GM23338 (cell line): ENCODE results near the gene SEMA6B. TPM values are rescaled to one million over a fixed set of nuclear protein-coding genes. Genes with fewer than 3 reads are reported as not detected.

Experiments
- ATAC-seq: fragments of 200-7000 bp; cut with Tn5 transposase; 3 replicates; pipeline ENCODE4 v1.9.1; 2020
- DNase-seq: peaks from one replicate; pipeline ENCODE4 v3.0.0-alpha.2; 2015; ENCODE audit warnings: low spot score
- H2AFZ ChIP-seq: fragments of 200-600 bp; sonication (generic); 2 replicates; pipeline ENCODE4 v1.8.0; 2016; ENCODE audit warnings: antibody characterized with exemption, mild to moderate bottlenecking, moderate library complexity
- H3F3A ChIP-seq: fragments of 200-600 bp; sonication (generic); replicated peaks from 2 replicates; pipeline ENCODE4 v1.8.0; 2017; ENCODE audit warnings: antibody characterized with exemption, mixed run types, low read depth
- H3K27ac ChIP-seq: fragments of 200-600 bp; sonication (generic); 2 replicates; pipeline ENCODE4 v1.6.1; 2016; ENCODE audit warnings: low read depth
- H3K27me3 ChIP-seq: fragments of 200-600 bp; sonication (generic); 2 replicates; pipeline ENCODE4 v1.8.0; 2016; ENCODE audit warnings: mild to moderate bottlenecking, mixed run types, moderate library complexity; ENCODE audit not compliant: insufficient read depth
- H3K36me3 ChIP-seq: fragments of 200-600 bp; sonication (generic); 2 replicates; pipeline ENCODE4 v1.8.0; 2016; ENCODE audit warnings: mild to moderate bottlenecking; ENCODE audit not compliant: insufficient read depth
- H3K4me1 ChIP-seq: fragments of 200-600 bp; sonication (generic); 2 replicates; pipeline ENCODE4 v1.8.0; 2016; ENCODE audit warnings: mild to moderate bottlenecking, moderate library complexity; ENCODE audit not compliant: insufficient read depth
- H3K4me2 ChIP-seq: fragments of 200-600 bp; sonication (generic); 2 replicates; pipeline ENCODE4 v1.7.1; 2017; ENCODE audit warnings: mixed run types
- H3K4me3 ChIP-seq: fragments of 200-600 bp; sonication (generic); 2 replicates; pipeline ENCODE4 v1.6.1; 2016; ENCODE audit warnings: mixed run types
- H3K79me2 ChIP-seq: fragments of 200-600 bp; sonication (generic); replicated peaks from 2 replicates; pipeline ENCODE4 v1.8.0; 2017; ENCODE audit warnings: mild to moderate bottlenecking; ENCODE audit not compliant: insufficient read depth
- H3K9me2 ChIP-seq: fragments of 200-600 bp; sonication (generic); 2 replicates; pipeline ENCODE4 v1.8.0; 2017; ENCODE audit not compliant: insufficient read depth
- H4K20me1 ChIP-seq: fragments of 200-600 bp; sonication (generic); replicated peaks from 2 replicates; pipeline ENCODE4 v1.8.0; 2017; ENCODE audit warnings: mild to moderate bottlenecking; ENCODE audit not compliant: insufficient read depth
- H3K27ac Mint-ChIP-seq: 2 replicates; pipeline ENCODE4 v1.8.0; 2020; ENCODE audit warnings: inconsistent platforms, mild to moderate bottlenecking, moderate library complexity, mixed read lengths
- H3K27me3 Mint-ChIP-seq: 3 replicates; pipeline ENCODE4 v1.8.0; 2022; ENCODE audit warnings: low read depth, mild to moderate bottlenecking, moderate library complexity, mixed read lengths, inconsistent platforms; ENCODE audit not compliant: insufficient read depth, poor library complexity
- H3K36me3 Mint-ChIP-seq: 3 replicates; pipeline ENCODE4 v1.8.0; 2021; ENCODE audit warnings: low read depth, mild to moderate bottlenecking, inconsistent platforms, moderate library complexity, mixed read lengths
- H3K4me1 Mint-ChIP-seq: 3 replicates; pipeline ENCODE4 v1.8.0; 2020; ENCODE audit warnings: mild to moderate bottlenecking, inconsistent platforms, mixed read lengths
- H3K4me3 Mint-ChIP-seq: 3 replicates; pipeline ENCODE4 v1.8.0; 2021; ENCODE audit warnings: moderate library complexity, mild to moderate bottlenecking, inconsistent platforms, mixed read lengths
- H3K9me3 Mint-ChIP-seq: 3 replicates; pipeline ENCODE4 v1.8.0; 2020; ENCODE audit warnings: moderate library complexity, mild to moderate bottlenecking, inconsistent platforms, mixed read lengths
- CREB1 ChIP-seq: fragments of 250-450 bp; sonication (Bioruptor Pico); IDR thresholded peaks from 2 replicates; pipeline ENCODE4 v1.5.0; 2020; ENCODE audit warnings: low read depth, mild to moderate bottlenecking, moderate library complexity
- EZH2 ChIP-seq: fragments of 200-600 bp; sonication (generic); IDR thresholded peaks from one replicate; pipeline ENCODE4 v1.8.0; 2017; ENCODE audit warnings: antibody characterized with exemption, mild to moderate bottlenecking, low read depth; ENCODE audit not compliant: unreplicated experiment
- EZH2phosphoT487 ChIP-seq: fragments of 200-600 bp; sonication (generic); IDR thresholded peaks from one replicate; pipeline ENCODE4 v1.8.1; 2018; ENCODE audit warnings: antibody characterized with exemption; ENCODE audit not compliant: unreplicated experiment
- JUNB ChIP-seq: IDR thresholded peaks from one replicate; pipeline ENCODE4 v1.6.1; 2016; ENCODE audit warnings: antibody characterized with exemption; ENCODE audit not compliant: unreplicated experiment
- NANOG ChIP-seq: IDR thresholded peaks from 2 replicates; pipeline ENCODE4 v1.6.1; 2016; ENCODE audit warnings: antibody characterized with exemption, borderline replicate concordance
- POLR2AphosphoS5 ChIP-seq: IDR thresholded peaks from 2 replicates; pipeline ENCODE4 v1.6.1; 2016; ENCODE audit warnings: antibody characterized with exemption, low read depth
- STAT1 ChIP-seq: IDR thresholded peaks from one replicate; pipeline ENCODE4 v1.6.1; 2016; ENCODE audit warnings: antibody characterized with exemption; ENCODE audit not compliant: unreplicated experiment
- ZNF114 ChIP-seq: fragments of 250-450 bp; sonication (Bioruptor Pico); IDR thresholded peaks from 2 replicates; pipeline ENCODE4 v1.5.0; 2020; ENCODE audit warnings: mild to moderate bottlenecking, moderate library complexity
- ZNF331 ChIP-seq: fragments of 250-450 bp; sonication (Bioruptor Pico); IDR thresholded peaks from 2 replicates; pipeline ENCODE4 v1.5.0; 2020; ENCODE audit warnings: low read depth, mild to moderate bottlenecking, moderate library complexity
- polyA plus RNA-seq: library from polyadenylated mRNA; unstranded; fragments of >200 nt; fragmentation: Nextera tagmentation; extraction: Ambion mirVana; gene quantifications from 2 replicates; pipeline ENCODE4 v1.2.1, GENCODE V29; 2016
- total RNA-seq: library from RNA; depleted of rRNA; stranded (reverse); fragments of >200 nt; shearing (Covaris generic); gene quantifications from 2 replicates; pipeline ENCODE4 v1.2.3, GENCODE V29; 2014
- TF ChIP-seq, protein P1 (sequence below): IDR thresholded peaks from 2 replicates; pipeline ENCODE4 v1.6.1; 2016; ENCODE audit warnings: antibody characterized with exemption
- TF ChIP-seq, protein P2 (sequence below): fragments of 250-450 bp; sonication (Bioruptor Pico); IDR thresholded peaks from 2 replicates; pipeline ENCODE4 v1.5.0; 2020; ENCODE audit warnings: mild to moderate bottlenecking, moderate library complexity
- TF ChIP-seq, protein P3 (sequence below): IDR thresholded peaks from one replicate; pipeline ENCODE4 v1.6.1; 2018; ENCODE audit warnings: antibody characterized with exemption; ENCODE audit not compliant: unreplicated experiment
- TF ChIP-seq, protein P4 (sequence below), 2 experiments: fragments of 200-600 bp in 1 of 2; sonication (generic) in 1 of 2; conservative IDR thresholded peaks; 2 replicates each; pipeline versions ENCODE4 v1.5.1 to v1.6.1; 2016 to 2017; ENCODE audit warnings: antibody characterized with exemption in 2 of 2, low read depth in 2 of 2, mild to moderate bottlenecking in 2 of 2, moderate library complexity in 1 of 2

The SEMA6B gene
- total and polyA plus RNA-seq, 2 experiments from 2014 or later, result 5.3 to 42.7 TPM

DNA sequence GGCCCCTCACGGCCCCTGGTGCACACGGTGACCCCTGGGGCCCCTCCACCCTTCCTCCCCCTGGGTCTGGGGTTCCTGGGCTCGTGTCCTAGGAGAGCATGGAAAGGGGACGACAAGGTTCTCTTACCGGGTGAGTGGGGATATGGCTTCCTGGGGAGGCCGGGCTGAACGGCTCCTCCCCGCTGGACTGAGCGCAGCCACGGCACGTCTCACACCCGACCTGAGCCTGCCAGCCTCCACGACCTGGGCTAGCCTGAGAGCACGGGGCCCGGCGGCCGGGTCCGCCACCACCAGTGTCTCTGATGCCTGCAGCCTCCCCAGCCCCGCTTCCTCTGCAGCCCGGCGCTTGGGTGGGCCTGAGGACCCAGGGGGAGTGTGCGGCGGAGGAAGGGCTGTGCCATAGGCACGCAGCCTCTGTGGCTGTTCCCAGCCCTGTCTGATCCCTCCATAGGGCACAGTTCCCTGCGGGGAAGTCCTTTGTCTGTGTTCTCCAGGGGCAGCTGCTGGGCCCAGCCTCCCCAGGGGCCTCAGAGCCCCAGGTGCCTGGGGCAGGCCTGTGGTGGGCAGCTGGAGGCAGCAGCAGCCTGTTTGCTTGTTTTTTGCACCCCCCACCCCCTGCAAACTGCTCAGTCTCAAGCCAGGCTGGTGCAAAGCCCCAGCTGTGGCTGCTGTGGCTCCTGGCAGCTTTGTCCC lies 56.2 kb downstream of the SEMA6B start:
- Histone ChIP-seq H3F3A (no peaks in the 10 kb centered on the region), H3K4me1 (no peaks in the 10 kb centered on the region), H4K20me1 (no peaks in the 10 kb centered on the region; the same call in none of the 2 replicates), H3K9me2 (no peaks in the 10 kb centered on the region), H3K27me3 (no peaks in the 10 kb centered on the region), H3K4me3 (no peak overlapping the region), H3K4me2 (no peak overlapping the region), H2AFZ (no peak overlapping the region), H3K79me2 (no peaks in the 10 kb centered on the region), H3K27ac (no peak overlapping the region), H3K36me3 (peaks cover 5% of the 10 kb centered on the region; the same call in 1 of the 2 replicates)
- H3K36me3 Mint-ChIP-seq, result peaks cover 19% of the 10 kb centered on the region
- no peak for TF ChIP-seq POLR2AphosphoS5
- TF ChIP-seq, protein P1, sequence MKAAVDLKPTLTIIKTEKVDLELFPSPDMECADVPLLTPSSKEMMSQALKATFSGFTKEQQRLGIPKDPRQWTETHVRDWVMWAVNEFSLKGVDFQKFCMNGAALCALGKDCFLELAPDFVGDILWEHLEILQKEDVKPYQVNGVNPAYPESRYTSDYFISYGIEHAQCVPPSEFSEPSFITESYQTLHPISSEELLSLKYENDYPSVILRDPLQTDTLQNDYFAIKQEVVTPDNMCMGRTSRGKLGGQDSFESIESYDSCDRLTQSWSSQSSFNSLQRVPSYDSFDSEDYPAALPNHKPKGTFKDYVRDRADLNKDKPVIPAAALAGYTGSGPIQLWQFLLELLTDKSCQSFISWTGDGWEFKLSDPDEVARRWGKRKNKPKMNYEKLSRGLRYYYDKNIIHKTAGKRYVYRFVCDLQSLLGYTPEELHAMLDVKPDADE, result no peak
- TF ChIP-seq EZH2, result no peak
- TF ChIP-seq, protein P2, sequence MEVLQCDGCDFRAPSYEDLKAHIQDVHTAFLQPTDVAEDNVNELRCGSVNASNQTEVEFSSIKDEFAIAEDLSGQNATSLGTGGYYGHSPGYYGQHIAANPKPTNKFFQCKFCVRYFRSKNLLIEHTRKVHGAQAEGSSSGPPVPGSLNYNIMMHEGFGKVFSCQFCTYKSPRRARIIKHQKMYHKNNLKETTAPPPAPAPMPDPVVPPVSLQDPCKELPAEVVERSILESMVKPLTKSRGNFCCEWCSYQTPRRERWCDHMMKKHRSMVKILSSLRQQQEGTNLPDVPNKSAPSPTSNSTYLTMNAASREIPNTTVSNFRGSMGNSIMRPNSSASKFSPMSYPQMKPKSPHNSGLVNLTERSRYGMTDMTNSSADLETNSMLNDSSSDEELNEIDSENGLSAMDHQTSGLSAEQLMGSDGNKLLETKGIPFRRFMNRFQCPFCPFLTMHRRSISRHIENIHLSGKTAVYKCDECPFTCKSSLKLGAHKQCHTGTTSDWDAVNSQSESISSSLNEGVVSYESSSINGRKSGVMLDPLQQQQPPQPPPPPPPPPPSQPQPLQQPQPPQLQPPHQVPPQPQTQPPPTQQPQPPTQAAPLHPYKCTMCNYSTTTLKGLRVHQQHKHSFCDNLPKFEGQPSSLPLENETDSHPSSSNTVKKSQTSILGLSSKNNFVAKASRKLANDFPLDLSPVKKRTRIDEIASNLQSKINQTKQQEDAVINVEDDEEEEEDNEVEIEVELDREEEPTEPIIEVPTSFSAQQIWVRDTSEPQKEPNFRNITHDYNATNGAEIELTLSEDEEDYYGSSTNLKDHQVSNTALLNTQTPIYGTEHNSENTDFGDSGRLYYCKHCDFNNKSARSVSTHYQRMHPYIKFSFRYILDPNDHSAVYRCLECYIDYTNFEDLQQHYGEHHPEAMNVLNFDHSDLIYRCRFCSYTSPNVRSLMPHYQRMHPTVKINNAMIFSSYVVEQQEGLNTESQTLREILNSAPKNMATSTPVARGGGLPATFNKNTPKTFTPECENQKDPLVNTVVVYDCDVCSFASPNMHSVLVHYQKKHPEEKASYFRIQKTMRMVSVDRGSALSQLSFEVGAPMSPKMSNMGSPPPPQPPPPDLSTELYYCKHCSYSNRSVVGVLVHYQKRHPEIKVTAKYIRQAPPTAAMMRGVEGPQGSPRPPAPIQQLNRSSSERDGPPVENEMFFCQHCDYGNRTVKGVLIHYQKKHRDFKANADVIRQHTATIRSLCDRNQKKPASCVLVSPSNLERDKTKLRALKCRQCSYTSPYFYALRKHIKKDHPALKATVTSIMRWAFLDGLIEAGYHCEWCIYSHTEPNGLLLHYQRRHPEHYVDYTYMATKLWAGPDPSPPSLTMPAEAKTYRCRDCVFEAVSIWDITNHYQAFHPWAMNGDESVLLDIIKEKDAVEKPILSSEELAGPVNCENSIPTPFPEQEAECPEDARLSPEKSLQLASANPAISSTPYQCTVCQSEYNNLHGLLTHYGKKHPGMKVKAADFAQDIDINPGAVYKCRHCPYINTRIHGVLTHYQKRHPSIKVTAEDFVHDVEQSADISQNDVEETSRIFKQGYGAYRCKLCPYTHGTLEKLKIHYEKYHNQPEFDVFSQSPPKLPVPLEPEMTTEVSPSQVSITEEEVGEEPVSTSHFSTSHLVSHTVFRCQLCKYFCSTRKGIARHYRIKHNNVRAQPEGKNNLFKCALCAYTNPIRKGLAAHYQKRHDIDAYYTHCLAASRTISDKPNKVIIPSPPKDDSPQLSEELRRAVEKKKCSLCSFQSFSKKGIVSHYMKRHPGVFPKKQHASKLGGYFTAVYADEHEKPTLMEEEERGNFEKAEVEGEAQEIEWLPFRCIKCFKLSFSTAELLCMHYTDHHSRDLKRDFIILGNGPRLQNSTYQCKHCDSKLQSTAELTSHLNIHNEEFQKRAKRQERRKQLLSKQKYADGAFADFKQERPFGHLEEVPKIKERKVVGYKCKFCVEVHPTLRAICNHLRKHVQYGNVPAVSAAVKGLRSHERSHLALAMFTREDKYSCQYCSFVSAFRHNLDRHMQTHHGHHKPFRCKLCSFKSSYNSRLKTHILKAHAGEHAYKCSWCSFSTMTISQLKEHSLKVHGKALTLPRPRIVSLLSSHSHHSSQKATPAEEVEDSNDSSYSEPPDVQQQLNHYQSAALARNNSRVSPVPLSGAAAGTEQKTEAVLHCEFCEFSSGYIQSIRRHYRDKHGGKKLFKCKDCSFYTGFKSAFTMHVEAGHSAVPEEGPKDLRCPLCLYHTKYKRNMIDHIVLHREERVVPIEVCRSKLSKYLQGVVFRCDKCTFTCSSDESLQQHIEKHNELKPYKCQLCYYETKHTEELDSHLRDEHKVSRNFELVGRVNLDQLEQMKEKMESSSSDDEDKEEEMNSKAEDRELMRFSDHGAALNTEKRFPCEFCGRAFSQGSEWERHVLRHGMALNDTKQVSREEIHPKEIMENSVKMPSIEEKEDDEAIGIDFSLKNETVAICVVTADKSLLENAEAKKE (CRISPR knock-in tag), result no peak
- TF ChIP-seq, protein P3, sequence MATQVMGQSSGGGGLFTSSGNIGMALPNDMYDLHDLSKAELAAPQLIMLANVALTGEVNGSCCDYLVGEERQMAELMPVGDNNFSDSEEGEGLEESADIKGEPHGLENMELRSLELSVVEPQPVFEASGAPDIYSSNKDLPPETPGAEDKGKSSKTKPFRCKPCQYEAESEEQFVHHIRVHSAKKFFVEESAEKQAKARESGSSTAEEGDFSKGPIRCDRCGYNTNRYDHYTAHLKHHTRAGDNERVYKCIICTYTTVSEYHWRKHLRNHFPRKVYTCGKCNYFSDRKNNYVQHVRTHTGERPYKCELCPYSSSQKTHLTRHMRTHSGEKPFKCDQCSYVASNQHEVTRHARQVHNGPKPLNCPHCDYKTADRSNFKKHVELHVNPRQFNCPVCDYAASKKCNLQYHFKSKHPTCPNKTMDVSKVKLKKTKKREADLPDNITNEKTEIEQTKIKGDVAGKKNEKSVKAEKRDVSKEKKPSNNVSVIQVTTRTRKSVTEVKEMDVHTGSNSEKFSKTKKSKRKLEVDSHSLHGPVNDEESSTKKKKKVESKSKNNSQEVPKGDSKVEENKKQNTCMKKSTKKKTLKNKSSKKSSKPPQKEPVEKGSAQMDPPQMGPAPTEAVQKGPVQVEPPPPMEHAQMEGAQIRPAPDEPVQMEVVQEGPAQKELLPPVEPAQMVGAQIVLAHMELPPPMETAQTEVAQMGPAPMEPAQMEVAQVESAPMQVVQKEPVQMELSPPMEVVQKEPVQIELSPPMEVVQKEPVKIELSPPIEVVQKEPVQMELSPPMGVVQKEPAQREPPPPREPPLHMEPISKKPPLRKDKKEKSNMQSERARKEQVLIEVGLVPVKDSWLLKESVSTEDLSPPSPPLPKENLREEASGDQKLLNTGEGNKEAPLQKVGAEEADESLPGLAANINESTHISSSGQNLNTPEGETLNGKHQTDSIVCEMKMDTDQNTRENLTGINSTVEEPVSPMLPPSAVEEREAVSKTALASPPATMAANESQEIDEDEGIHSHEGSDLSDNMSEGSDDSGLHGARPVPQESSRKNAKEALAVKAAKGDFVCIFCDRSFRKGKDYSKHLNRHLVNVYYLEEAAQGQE, result no peak
- no peak for TF ChIP-seq STAT1
- no peak for TF ChIP-seq EZH2phosphoT487
- no peak for TF ChIP-seq ZNF114
- TF ChIP-seq, protein P4, sequence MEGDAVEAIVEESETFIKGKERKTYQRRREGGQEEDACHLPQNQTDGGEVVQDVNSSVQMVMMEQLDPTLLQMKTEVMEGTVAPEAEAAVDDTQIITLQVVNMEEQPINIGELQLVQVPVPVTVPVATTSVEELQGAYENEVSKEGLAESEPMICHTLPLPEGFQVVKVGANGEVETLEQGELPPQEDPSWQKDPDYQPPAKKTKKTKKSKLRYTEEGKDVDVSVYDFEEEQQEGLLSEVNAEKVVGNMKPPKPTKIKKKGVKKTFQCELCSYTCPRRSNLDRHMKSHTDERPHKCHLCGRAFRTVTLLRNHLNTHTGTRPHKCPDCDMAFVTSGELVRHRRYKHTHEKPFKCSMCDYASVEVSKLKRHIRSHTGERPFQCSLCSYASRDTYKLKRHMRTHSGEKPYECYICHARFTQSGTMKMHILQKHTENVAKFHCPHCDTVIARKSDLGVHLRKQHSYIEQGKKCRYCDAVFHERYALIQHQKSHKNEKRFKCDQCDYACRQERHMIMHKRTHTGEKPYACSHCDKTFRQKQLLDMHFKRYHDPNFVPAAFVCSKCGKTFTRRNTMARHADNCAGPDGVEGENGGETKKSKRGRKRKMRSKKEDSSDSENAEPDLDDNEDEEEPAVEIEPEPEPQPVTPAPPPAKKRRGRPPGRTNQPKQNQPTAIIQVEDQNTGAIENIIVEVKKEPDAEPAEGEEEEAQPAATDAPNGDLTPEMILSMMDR (conservative IDR thresholded peaks at IDR 0.05; ENCODE audit: low read depth in 2 of 2), result no peak
- TF ChIP-seq CREB1, result no peak
- no peak for TF ChIP-seq JUNB
- TF ChIP-seq NANOG, result no peak
- no peak for TF ChIP-seq ZNF331 (CRISPR knock-in tag)
- no peak overlapping the region for H3K4me3 Mint-ChIP-seq
- H3K27ac Mint-ChIP-seq, result no peak overlapping the region
- peaks cover 15% of the 10 kb centered on the region for H3K27me3 Mint-ChIP-seq
- H3K4me1 Mint-ChIP-seq, result no peaks in the 10 kb centered on the region
- no peaks in the 10 kb centered on the region for H3K9me3 Mint-ChIP-seq
- ATAC-seq, result no peak
- DNase-seq, result no peak
